VCaP (cell line): ENCODE measurements around the gene BBS9.

Experiments used
- H3K27ac ChIP-seq: fragments of 450-650 bp; 2 replicates; pipeline ENCODE4 v1.5.1; 2017
- CTCF ChIP-seq: fragments of 450-650 bp; conservative IDR thresholded peaks from 2 replicates; pipeline ENCODE4 v1.5.1; 2017; ENCODE audit warnings: mild to moderate bottlenecking, moderate library complexity

BBS9 gene

GRCh38 chr7:33623267-33623666 is 493.9 kb downstream of the BBS9 start:
- H3K27ac ChIP-seq: no peak overlapping the region
- no peak for TF ChIP-seq CTCF

- no peak overlapping the region for H3K27ac ChIP-seq
- TF ChIP-seq CTCF: no peak
These were observed 494.9 kb downstream of the BBS9 start for GRCh38 chr7:33624215-33624614.

- H3K27ac ChIP-seq: no peak overlapping the region
- no peak for TF ChIP-seq CTCF
These were observed 497.5 kb downstream of the BBS9 start for GRCh38 chr7:33626869-33627268.

- TF ChIP-seq CTCF: no peak
These were observed 498.4 kb downstream of the BBS9 start for GRCh38 chr7:33627741-33628140.

GRCh38 chr7:33628894-33629293 is 499.5 kb downstream of the BBS9 start:
- TF ChIP-seq CTCF: no peak
- no peak overlapping the region for H3K27ac ChIP-seq

More at GRCh38 chr7:33627741-33628140, 498.4 kb downstream of the BBS9 start:
- H3K27ac ChIP-seq: no peak overlapping the region

- no peak for TF ChIP-seq CTCF
- peak overlapping the region; percentile 28; the same call in 1 of the 2 replicates for H3K27ac ChIP-seq
These were observed 501.0 kb downstream of the BBS9 start for GRCh38 chr7:33630359-33630758.

- H3K27ac ChIP-seq: no peak overlapping the region
- no peak for TF ChIP-seq CTCF
These were observed 503.0 kb downstream of the BBS9 start for GRCh38 chr7:33632322-33632721.
